HG03520 (cell line): ENCODE results near the gene SPACA5.
A peak's percentile ranks its signal among the peaks of the same experiment; 100 is the strongest.
"Not testable (repeated sequence)": the region's sequence is repeated elsewhere in the genome, so short reads cannot be mapped to it uniquely, and the experiment has no call there.

Source experiments
- ATAC-seq: cut with Tn5 transposase; IDR thresholded peaks from one replicate; pipeline ENCODE4 v1.9.1; 2021; ENCODE audit warnings: mild to moderate bottlenecking, moderate library complexity; ENCODE audit not compliant: unreplicated experiment

SPACA5 gene

GRCh38 chrX:48006688-48007087, at the start of gene SPACA5:
Gene SPACA5 (plus strand): TSS chrX:48006988. CDS start chrX:48007803, 815 bp downstream.
- ATAC-seq = not testable (repeated sequence)

- ATAC-seq = not testable (repeated sequence)
These were observed 48.6 kb upstream of the SPACA5 start for GRCh38 chrX:47958206-47958605.

- no peak for ATAC-seq
These were observed 47.9 kb upstream of the SPACA5 start for GRCh38 chrX:47958761-47959342.

- no peak for ATAC-seq
These were observed 46.4 kb upstream of the SPACA5 start for GRCh38 chrX:47960406-47960805.

- ATAC-seq = not testable (repeated sequence)
These were observed 45.0 kb upstream of the SPACA5 start for GRCh38 chrX:47961830-47962229.

- not testable (repeated sequence) for ATAC-seq
These were observed 41.3 kb upstream of the SPACA5 start for GRCh38 chrX:47965526-47965925.

GRCh38 chrX:47973235-47973634, 33.6 kb upstream of the SPACA5 start:
- no peak for ATAC-seq

- ATAC-seq = no peak
These were observed 30.3 kb upstream of the SPACA5 start for GRCh38 chrX:47976254-47977151.

GRCh38 chrX:47991263-47992094, 15.3 kb upstream of the SPACA5 start:
- no peak for ATAC-seq

- ATAC-seq = no peak
These were observed 14.8 kb upstream of the SPACA5 start for GRCh38 chrX:47992095-47992380.

GRCh38 chrX:47992669-47993068, 14.1 kb upstream of the SPACA5 start:
- no peak for ATAC-seq

GRCh38 chrX:48001260-48001659, 5.5 kb upstream of the SPACA5 start:
- ATAC-seq = no peak

GRCh38 chrX:48002319-48002718, 4.5 kb upstream of the SPACA5 start:
- no peak for ATAC-seq

- ATAC-seq = no peak
These were observed 3.9 kb upstream of the SPACA5 start for GRCh38 chrX:48002929-48003328.

- ATAC-seq = peak; percentile 4
These were observed 3.4 kb upstream of the SPACA5 start for GRCh38 chrX:48003367-48003757.

GRCh38 chrX:48003758-48004457, 2.9 kb upstream of the SPACA5 start, which contains the start of gene ZNF182:
Gene ZNF182 (minus strand): TSS chrX:48003989. CDS start chrX:48002609, 1,380 bp downstream.
- peak; percentile 66 for ATAC-seq

GRCh38 chrX:48009445-48009960, 2.7 kb downstream of the SPACA5 start:
- not testable (repeated sequence) for ATAC-seq

- ATAC-seq = not testable (repeated sequence)
These were observed 10.0 kb downstream of the SPACA5 start for GRCh38 chrX:48016583-48017310.

GRCh38 chrX:48019892-48020291, 13.1 kb downstream of the SPACA5 start:
- ATAC-seq = not testable (repeated sequence)

- not testable (repeated sequence) for ATAC-seq
These were observed 13.7 kb downstream of the SPACA5 start for GRCh38 chrX:48020472-48020871.
